GM19043 (cell line): ENCODE data around the gene TXNRD2.
"Not testable (repeated sequence)": the region's sequence is repeated elsewhere in the genome, so short reads cannot be mapped to it uniquely, and the experiment has no call there.

ENCODE experiments used
- ATAC-seq: cut with Tn5 transposase; IDR thresholded peaks from one replicate; pipeline ENCODE4 v1.9.1; 2021; ENCODE audit warnings: low read depth; ENCODE audit not compliant: unreplicated experiment

TXNRD2 gene

GRCh38 chr22:19836512-19836911 lies 105.1 kb downstream of the TXNRD2 start:
- no peak for ATAC-seq

GRCh38 chr22:19834599-19834998 lies 107.0 kb downstream of the TXNRD2 start:
- no peak for ATAC-seq

GRCh38 chr22:19833327-19833726 lies 108.3 kb downstream of the TXNRD2 start:
- ATAC-seq = not testable (repeated sequence)

DNA sequence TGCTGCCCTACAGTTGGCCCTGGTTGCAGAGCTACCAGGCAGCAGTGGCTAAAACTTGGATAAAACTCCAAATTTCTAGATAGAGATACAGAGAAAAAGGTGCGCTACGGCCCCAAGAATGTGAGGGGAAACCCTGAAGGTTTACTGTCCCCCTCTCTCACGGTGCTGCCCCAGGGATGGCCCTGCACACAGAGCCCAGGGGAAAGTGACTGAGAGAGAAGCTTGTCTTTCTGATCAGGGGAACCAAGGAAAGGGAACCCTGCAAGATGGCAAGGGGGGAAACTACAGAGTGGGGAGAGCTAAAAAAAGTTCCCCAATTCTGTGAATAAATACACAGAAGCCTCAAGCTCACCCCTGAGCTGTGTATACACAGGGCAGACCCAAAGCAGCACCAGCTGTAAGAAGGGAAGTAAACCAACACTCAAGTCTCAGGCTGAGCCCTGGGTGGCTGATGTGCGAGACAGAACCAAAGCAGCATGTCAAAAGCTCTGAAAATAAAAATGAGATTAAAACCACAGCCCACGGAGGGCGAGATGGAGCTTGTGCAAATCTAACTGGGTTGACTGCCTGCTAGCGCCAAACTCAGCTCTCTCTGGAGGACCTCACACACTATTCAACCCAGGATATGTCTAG lies 109.0 kb downstream of the TXNRD2 start:
- ATAC-seq = no peak

GRCh38 chr22:19831979-19832378 lies 109.6 kb downstream of the TXNRD2 start:
- ATAC-seq = not testable (repeated sequence)

DNA sequence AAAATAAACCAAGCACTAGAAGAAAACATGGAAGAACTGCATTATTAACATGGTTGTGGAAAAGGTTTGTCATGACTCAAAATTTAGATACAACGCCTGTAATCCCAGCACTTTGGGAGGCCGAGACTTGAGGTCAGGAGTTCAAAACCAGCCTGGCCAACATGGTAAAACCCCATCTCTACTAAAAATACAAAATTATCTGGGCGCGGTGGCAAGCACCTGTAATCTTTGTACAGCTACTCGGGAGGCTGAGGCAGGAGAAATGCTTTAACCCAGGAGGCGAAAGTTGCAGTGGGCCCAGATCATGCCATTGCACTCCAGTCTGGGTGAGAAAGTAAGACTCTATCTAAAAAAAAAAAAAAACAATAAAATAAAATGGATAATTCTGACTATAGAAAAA lies 110.6 kb downstream of the TXNRD2 start:
- no peak for ATAC-seq

GRCh38 chr22:19828035-19828401 lies 113.6 kb downstream of the TXNRD2 start:
- ATAC-seq = no peak

DNA sequence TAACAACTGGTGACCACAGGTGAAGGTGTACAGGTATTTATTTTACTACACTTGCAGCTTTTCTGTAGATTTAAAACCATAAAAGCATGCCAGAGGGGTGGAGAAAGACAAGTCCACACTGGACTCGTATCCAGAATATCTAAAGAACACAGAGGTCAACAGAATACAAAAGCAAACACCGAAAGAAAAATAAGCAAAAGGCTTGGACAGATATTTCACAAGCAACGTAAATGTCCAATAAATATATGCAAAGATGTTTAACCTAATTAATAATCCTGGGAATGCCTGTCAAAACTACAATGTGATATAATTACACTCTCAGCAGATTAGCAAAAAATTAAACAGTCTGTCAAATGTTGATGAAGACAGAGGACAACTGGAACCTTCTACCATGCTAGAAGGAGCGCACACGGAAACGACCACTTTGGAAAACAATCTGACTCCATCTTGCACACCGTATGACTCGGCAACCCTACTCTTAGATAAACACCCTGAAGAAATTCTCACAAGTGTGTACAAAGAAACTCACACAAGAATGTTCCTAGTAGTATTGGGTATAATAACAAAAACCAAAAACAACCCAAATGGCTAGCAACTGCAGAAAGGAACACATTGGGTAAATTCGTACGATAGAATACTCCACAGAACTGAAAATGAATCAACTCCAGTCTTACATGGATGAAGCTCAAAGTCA lies 114.1 kb downstream of the TXNRD2 start:
- ATAC-seq = no peak

- ATAC-seq = no peak
Observed at GRCh38 chr22:19826619-19826950, 115.0 kb downstream of the TXNRD2 start.

- ATAC-seq = no peak
Observed at GRCh38 chr22:19825904-19826618, 115.6 kb downstream of the TXNRD2 start.
